HUES48 (cell line): ENCODE results near the gene CLRN3.

Source experiments
- H3K27ac ChIP-seq: one replicate; pipeline ENCODE4 v1.7.0; 2013; ENCODE audit warnings: low read depth, low read length, inconsistent platforms
- H3K27me3 ChIP-seq: 2 replicates; pipeline ENCODE4 v1.6.1; 2013; ENCODE audit warnings: mild to moderate bottlenecking, low read length; ENCODE audit not compliant: control insufficient read depth, insufficient read depth
- H3K36me3 ChIP-seq: 2 replicates; pipeline ENCODE4 v1.6.1; 2013; ENCODE audit warnings: low read length; ENCODE audit not compliant: control insufficient read depth, insufficient read depth
- H3K4me1 ChIP-seq: 2 replicates; pipeline ENCODE4 v1.6.1; 2013; ENCODE audit warnings: mild to moderate bottlenecking, low read length; ENCODE audit not compliant: control insufficient read depth, insufficient read depth
- H3K4me3 ChIP-seq: 2 replicates; pipeline ENCODE4 v1.5.1; 2013; ENCODE audit warnings: mild to moderate bottlenecking, low read depth, low read length
- H3K9ac ChIP-seq: 2 replicates; pipeline ENCODE4 v1.6.1; 2013; ENCODE audit warnings: mild to moderate bottlenecking, low read depth, low read length, moderate library complexity
- H3K9me3 ChIP-seq: 2 replicates; pipeline ENCODE4 v1.6.1; 2013; ENCODE audit warnings: low read length; ENCODE audit not compliant: control insufficient read depth, insufficient read depth

Gene CLRN3

DNA sequence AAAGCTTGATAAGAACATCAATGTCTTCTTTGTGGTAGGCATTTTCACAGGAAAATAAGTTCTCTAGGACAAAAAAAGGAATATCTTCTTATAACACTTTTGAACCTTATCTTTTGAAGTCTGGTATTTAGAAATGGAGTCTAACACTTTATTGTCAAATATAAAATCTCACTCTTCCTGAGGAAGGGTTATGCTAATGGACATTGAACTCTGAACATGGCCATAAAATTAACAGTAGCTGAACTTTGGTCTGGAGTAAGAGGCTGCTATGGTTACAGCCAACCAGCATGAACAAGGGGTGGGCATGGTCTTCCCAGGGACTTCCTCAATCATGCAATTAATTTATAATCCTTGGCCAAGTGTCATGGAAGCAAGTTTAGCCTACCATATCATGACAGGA, at the start of gene CLRN3:
Gene CLRN3, minus strand, starts transcription at position 199 of the 400 bp plus-strand sequence. Its CDS starts 157 bp downstream, at position 42.
- H3K9me3 ChIP-seq: no peaks in the 10 kb centered on the region
- H3K9ac ChIP-seq: no peak within 1 kb of the TSS
- H3K4me3 ChIP-seq: no peak within 1 kb of the TSS
- no peak within 1 kb of the TSS for H3K27ac ChIP-seq
- no peaks in the 10 kb centered on the region for H3K4me1 ChIP-seq
- no peaks in the 10 kb centered on the region for H3K27me3 ChIP-seq
- H3K36me3 ChIP-seq: no peaks in the 10 kb centered on the region

GRCh38 chr10:127940866-127941640, 48.3 kb upstream of the CLRN3 start:
- Histone ChIP-seq H3K4me1 (peaks cover 6% of the 10 kb centered on the region; the same call in 1 of the 2 replicates), H3K9me3 (no peaks in the 10 kb centered on the region), H3K27me3 (no peaks in the 10 kb centered on the region), H3K36me3 (no peaks in the 10 kb centered on the region), H3K9ac (no peak overlapping the region), H3K27ac (no peak overlapping the region), H3K4me3 (no peak overlapping the region)

DNA sequence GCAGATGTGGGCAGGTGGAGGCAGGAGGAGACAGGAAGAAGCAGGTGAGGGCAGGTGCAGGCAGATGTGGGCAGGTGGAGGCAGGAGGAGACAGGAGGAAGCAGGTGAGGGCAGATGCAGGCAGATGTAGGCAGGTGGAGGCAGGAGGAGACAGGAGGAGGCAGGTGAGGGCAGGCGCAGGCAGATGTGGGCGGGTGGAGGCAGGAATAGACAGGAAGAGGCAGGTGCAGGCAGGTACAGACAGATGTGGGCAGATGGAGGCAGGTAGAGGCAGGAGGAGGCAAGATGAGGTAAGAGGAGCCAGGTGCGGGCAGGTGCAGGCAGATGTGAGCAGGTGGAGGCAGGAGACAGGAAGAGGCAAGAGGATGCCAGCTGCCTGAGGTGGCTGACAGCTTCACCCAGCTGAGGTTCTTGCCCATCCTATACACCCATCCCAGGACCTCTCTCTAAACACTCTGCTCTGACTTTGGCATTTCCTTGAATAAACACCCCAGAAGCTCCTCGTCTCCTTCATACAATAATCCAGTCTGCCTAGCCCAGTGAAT, 47.1 kb upstream of the CLRN3 start:
- Histone ChIP-seq H3K9ac (no peak overlapping the region), H3K36me3 (no peaks in the 10 kb centered on the region), H3K27ac (no peak overlapping the region), H3K4me1 (peaks cover 6% of the 10 kb centered on the region; the same call in 1 of the 2 replicates), H3K4me3 (no peak overlapping the region), H3K9me3 (no peaks in the 10 kb centered on the region), H3K27me3 (no peaks in the 10 kb centered on the region)

- Histone ChIP-seq H3K9ac (no peak overlapping the region), H3K27ac (no peak overlapping the region), H3K36me3 (no peaks in the 10 kb centered on the region), H3K4me3 (no peak overlapping the region), H3K27me3 (no peaks in the 10 kb centered on the region), H3K4me1 (peaks cover 6% of the 10 kb centered on the region; the same call in 1 of the 2 replicates), H3K9me3 (no peaks in the 10 kb centered on the region)
These were observed 45.2 kb upstream of the CLRN3 start for GRCh38 chr10:127937915-127938463.

DNA sequence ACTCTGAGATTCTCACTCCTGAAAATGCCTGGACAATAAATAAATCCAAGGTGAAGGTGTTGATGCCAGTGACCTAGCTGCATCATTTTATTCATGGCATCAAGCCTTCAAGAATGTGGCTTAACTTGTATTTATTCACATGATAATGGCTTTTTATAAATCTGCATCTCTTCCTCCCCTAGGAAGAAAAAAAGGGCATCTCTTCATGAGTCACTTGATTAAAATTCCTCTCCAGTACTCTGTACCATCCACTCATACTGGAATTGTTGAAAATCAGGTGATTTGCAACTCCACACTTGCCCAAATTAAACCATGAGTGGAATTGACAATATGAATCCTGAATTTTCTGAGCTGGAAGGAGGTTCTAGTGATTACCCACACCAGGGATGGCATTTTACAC, 44.3 kb upstream of the CLRN3 start:
- no peak overlapping the region for H3K4me3 ChIP-seq
- H3K27me3 ChIP-seq: no peaks in the 10 kb centered on the region
- no peak overlapping the region for H3K27ac ChIP-seq
- H3K9ac ChIP-seq: no peak overlapping the region
- H3K4me1 ChIP-seq: peaks cover 6% of the 10 kb centered on the region; the same call in 1 of the 2 replicates
- no peaks in the 10 kb centered on the region for H3K36me3 ChIP-seq
- no peaks in the 10 kb centered on the region for H3K9me3 ChIP-seq

- no peak overlapping the region for H3K27ac ChIP-seq
- no peaks in the 10 kb centered on the region for H3K36me3 ChIP-seq
- H3K9ac ChIP-seq: no peak overlapping the region
- H3K4me3 ChIP-seq: no peak overlapping the region
- H3K4me1 ChIP-seq: peaks cover 6% of the 10 kb centered on the region; the same call in 1 of the 2 replicates
- no peaks in the 10 kb centered on the region for H3K9me3 ChIP-seq
- no peaks in the 10 kb centered on the region for H3K27me3 ChIP-seq
These were observed 42.4 kb upstream of the CLRN3 start for GRCh38 chr10:127935071-127935561.

DNA sequence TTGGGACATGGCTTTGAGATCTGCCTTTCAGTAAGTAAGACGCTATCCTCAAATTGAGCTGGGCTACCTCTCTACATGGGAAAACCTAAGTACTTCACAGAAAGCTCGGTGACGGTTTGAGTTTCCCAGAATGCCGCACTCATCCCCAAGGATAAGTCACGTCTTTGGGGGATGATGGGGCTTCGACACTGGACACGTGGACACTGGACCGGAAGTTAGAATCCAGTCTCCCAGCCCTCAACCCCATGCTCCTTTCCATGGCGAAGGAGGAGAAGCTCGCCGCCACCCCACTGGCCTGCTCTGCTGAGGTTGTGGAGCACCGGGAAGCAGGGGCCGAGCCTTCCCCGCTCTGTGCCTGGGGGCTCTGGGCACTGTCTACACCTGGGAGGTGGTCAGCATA, 41.6 kb upstream of the CLRN3 start:
- no peak overlapping the region for H3K4me3 ChIP-seq
- H3K36me3 ChIP-seq: no peaks in the 10 kb centered on the region
- no peak overlapping the region for H3K27ac ChIP-seq
- H3K9me3 ChIP-seq: no peaks in the 10 kb centered on the region
- peaks cover 6% of the 10 kb centered on the region; the same call in 1 of the 2 replicates for H3K4me1 ChIP-seq
- no peak overlapping the region for H3K9ac ChIP-seq
- no peaks in the 10 kb centered on the region for H3K27me3 ChIP-seq

DNA sequence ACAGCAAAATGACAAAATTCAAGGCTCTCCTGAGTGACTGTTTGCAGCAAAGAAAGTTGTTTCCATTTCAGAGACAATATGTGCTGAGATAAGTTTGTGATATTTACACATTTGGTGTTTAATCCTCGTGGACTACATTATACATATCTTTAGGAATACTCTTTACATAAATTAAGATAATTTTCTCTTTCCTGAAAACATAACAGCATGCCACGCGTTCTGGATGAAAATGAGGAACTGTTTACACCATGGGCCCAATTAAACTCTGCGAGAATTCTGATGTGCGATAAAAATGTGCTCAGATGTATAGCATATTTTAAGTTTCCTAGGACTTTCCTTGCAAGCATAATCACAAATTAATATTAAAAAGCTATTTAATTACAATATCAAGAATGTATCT, 40.5 kb upstream of the CLRN3 start:
- Histone ChIP-seq H3K36me3 (no peaks in the 10 kb centered on the region), H3K4me3 (no peak overlapping the region), H3K27me3 (no peaks in the 10 kb centered on the region)

DNA sequence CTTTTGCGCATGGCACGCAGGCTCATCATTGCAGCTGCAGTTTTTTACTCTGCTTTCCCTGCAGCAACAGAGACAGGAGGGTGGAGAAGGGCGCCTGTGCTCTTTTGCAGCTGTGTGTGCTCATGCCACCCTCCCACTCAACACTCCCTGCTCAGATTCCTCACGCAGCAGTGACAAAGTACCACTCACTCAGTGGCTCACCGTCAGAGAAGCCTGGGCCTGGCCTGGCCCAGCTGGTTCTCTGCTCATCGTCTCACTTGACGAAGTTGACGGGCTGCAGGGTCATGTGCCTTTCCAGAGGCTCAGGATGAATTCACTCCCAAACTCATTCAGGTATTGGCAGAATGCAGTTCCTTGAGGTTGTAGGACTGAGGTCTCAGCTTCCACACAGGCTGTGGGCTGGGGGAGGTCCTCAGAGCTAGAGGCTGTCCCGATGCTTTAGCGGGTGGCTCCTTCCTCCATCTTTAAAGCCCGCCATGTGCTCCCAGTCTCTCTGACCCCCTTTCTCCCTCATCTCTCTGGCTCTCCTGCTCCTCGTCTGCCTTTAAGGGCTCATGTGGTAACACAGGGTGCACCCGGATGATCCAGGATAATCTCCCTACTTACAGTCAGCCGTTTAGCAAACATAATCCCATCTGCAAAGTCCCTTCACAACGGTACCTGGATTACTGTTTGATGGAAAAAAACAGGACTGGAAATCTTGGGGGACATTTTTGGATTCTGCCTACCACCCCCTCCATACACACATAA, 40.0 kb upstream of the CLRN3 start:
- Histone ChIP-seq H3K36me3 (no peaks in the 10 kb centered on the region), H3K9ac (no peak overlapping the region), H3K4me3 (no peak overlapping the region), H3K9me3 (no peaks in the 10 kb centered on the region), H3K27ac (no peak overlapping the region), H3K27me3 (no peaks in the 10 kb centered on the region), H3K4me1 (peaks cover 6% of the 10 kb centered on the region; the same call in 1 of the 2 replicates)

More for the DNA sequence above, 40.5 kb upstream of the CLRN3 start:
- Histone ChIP-seq H3K27ac (no peak overlapping the region), H3K9ac (no peak overlapping the region), H3K4me1 (peaks cover 6% of the 10 kb centered on the region; the same call in 1 of the 2 replicates), H3K9me3 (no peaks in the 10 kb centered on the region)

GRCh38 chr10:127928021-127928806, 35.5 kb upstream of the CLRN3 start:
- no peak overlapping the region for H3K27ac ChIP-seq
- no peak overlapping the region for H3K4me3 ChIP-seq
- no peaks in the 10 kb centered on the region for H3K9me3 ChIP-seq
- H3K27me3 ChIP-seq: no peaks in the 10 kb centered on the region
- no peaks in the 10 kb centered on the region for H3K4me1 ChIP-seq
- no peak overlapping the region for H3K9ac ChIP-seq
- H3K36me3 ChIP-seq: no peaks in the 10 kb centered on the region
